ENCODE data around the gene SHKBP1.
"Not testable (repeated sequence)": the region's sequence is repeated elsewhere in the genome, so short reads cannot be mapped to it uniquely, and the experiment has no call there.

The SHKBP1 gene

GRCh38 chr19:40559394-40559793, 17.3 kb upstream of the SHKBP1 start:
- no peak overlapping the region for H3K4me3 ChIP-seq (ENCODE audit: low read depth, low read length)
- TF ChIP-seq CTCF (IDR thresholded peaks at IDR 0.05; ENCODE audit: low read depth, low read length, missing control alignments), result no peak
- no peak for DNase-seq (ENCODE audit: low read depth)

- TF ChIP-seq CTCF (IDR thresholded peaks at IDR 0.05; ENCODE audit: low read depth, low read length, missing control alignments), result no peak
- no peak for DNase-seq (ENCODE audit: low read depth)
- H3K4me3 ChIP-seq (ENCODE audit: low read depth, low read length), result no peak overlapping the region
These were observed 16.6 kb upstream of the SHKBP1 start for GRCh38 chr19:40560092-40560507.

GRCh38 chr19:40561947-40562346, 14.7 kb upstream of the SHKBP1 start:
- no peak for DNase-seq (ENCODE audit: low read depth)
- H3K4me3 ChIP-seq (ENCODE audit: low read depth, low read length), result no peak overlapping the region
- no peak for TF ChIP-seq CTCF (IDR thresholded peaks at IDR 0.05; ENCODE audit: low read depth, low read length, missing control alignments)

GRCh38 chr19:40564535-40564934, 12.1 kb upstream of the SHKBP1 start:
- not testable (repeated sequence) for H3K4me3 ChIP-seq (ENCODE audit: low read depth, low read length); DNase-seq (ENCODE audit: low read depth)

GRCh38 chr19:40565355-40565754, 11.3 kb upstream of the SHKBP1 start:
- no peak for TF ChIP-seq CTCF (IDR thresholded peaks at IDR 0.05; ENCODE audit: low read depth, low read length, missing control alignments)
- DNase-seq (ENCODE audit: low read depth), result no peak
- no peak overlapping the region for H3K4me3 ChIP-seq (ENCODE audit: low read depth, low read length)

GRCh38 chr19:40565910-40566495, 10.7 kb upstream of the SHKBP1 start:
- DNase-seq (ENCODE audit: low read depth), result no peak
- no peak overlapping the region for H3K4me3 ChIP-seq (ENCODE audit: low read depth, low read length)
- no peak for TF ChIP-seq CTCF (IDR thresholded peaks at IDR 0.05; ENCODE audit: low read depth, low read length, missing control alignments)

GRCh38 chr19:40567040-40567749, 9.5 kb upstream of the SHKBP1 start:
- no peak for DNase-seq (ENCODE audit: low read depth)
- no peak overlapping the region for H3K4me3 ChIP-seq (ENCODE audit: low read depth, low read length)
- no peak for TF ChIP-seq CTCF (IDR thresholded peaks at IDR 0.05; ENCODE audit: low read depth, low read length, missing control alignments)
